Activated T-helper 17 cell treated with anti-CD3 and anti-CD28 coated beads, Interleukin-2, amount 50 U/mL, for 72 hours (primary cell): ENCODE results near the gene TRIO. TPM values are rescaled to one million over a fixed set of nuclear protein-coding genes. Genes with fewer than 3 reads are reported as not detected.

Experiments
- ATAC-seq: fragments of 150-1000 bp; cut with Tn5 transposase; replicated peaks from 2 replicates; pipeline ENCODE4 v1.10.0; 2021; ENCODE audit warnings: mild to moderate bottlenecking, moderate library complexity
- H3K27ac Mint-ChIP-seq: one replicate; pipeline ENCODE4 v1.8.0; 2022; ENCODE audit warnings: mixed read lengths
- H3K27me3 Mint-ChIP-seq: one replicate; pipeline ENCODE4 v1.8.0; 2022; ENCODE audit warnings: mixed read lengths
- H3K36me3 Mint-ChIP-seq: one replicate; pipeline ENCODE4 v1.8.0; 2022; ENCODE audit warnings: low read depth, mild to moderate bottlenecking, mixed read lengths
- H3K4me1 Mint-ChIP-seq: one replicate; pipeline ENCODE4 v1.8.0; 2022; ENCODE audit warnings: mixed read lengths
- H3K4me3 Mint-ChIP-seq: one replicate; pipeline ENCODE4 v1.8.0; 2022; ENCODE audit warnings: mild to moderate bottlenecking, mixed read lengths
- H3K9me3 Mint-ChIP-seq: one replicate; pipeline ENCODE4 v1.8.0; 2022; ENCODE audit warnings: mixed read lengths
- total RNA-seq, 2 donors: library from RNA; stranded (reverse); gene quantifications; one replicate each; pipeline ENCODE4 v1.2.3, GENCODE V29; 2022

TRIO gene
- total RNA-seq, 2 donors from 2014 or later = 13.6 to 21.5 TPM

DNA sequence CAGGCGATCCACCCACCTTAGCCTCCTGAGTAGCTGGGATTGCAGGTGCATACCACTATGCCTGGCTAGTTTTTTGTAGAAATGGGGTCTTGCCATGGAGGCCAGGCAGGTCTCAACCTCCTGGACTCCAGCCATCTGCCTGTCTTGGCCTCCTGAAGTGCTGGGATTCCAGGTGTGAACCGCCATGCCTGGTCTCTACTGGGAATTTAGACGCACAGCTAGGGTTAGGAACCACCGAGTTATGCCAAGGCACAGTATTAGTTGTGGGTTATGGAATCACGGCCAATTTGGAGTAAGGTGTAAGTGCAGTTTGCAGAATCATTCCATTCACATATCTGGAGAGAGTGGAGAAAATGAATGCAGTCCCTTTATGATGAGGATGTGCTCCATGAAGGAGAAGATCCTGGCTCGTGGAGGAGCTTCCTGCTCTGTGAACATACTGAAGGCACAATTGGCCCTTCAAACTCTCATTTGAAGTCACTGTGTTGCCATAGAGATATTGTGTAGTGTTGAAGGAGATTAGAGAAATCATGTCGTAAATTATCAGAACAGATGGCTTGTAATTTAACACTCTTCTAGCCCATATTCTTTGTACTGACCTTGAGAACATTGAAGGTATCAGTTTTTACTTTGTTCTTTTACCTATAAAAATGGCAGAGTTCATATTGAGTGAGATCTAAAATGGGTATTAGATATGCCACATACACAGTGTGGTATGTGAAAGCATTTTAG, 18.8 kb downstream of the TRIO start:
- no peaks in the 10 kb centered on the region for H3K36me3 Mint-ChIP-seq
- no peaks in the 10 kb centered on the region for H3K4me1 Mint-ChIP-seq
- ATAC-seq = no peak

DNA sequence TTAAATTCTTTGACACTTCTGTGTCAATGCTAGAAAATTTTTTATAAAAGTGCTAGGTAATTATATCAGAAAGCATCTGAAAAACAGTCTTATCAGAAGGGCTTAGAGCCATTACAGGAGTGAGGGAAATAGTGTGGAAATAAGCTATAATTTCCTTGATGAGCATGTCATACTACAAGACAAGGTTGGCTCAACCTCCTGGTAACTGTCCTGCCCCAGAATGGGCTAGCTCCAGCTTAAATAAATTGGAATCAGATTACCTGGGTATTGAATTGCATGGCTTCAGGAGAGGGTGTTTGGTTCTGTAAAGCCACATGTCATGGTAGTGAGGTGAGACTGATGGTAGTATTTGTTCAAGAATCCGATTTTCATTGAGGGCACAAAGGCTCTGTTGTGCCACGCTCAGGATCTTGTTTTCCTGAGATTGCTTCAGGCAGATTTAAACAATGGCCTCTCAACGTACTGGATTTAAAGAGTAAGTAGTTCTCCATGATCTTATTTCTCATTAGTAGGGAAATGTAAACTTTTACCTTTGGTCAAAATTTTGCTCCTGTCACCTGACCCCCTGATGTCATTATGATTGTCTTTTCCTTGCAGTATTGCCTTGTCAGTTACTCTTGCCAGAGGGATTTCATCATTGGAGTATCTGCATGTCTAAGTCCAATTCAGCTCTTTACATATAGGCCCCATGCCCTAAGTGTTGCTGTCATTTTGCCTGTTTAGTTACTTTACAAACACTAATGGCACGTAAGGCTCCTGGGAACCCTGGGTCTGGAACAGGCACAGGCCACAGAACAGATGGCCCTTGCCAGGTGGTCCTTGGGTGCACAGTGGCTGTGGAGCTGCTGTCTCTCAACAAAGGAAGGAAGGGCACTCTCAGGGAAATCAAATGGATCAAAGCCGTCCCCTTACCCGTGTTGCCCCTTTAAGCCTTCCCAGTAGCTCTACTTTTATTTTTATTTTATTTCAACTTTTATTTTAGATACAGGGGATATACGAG, 21.3 kb downstream of the TRIO start:
- Mint-ChIP-seq H3K4me3 (no peak overlapping the region), H3K9me3 (peaks cover 7% of the 10 kb centered on the region), H3K27me3 (peaks cover 13% of the 10 kb centered on the region), H3K27ac (no peak overlapping the region), H3K4me1 (peaks cover 4% of the 10 kb centered on the region), H3K36me3 (no peaks in the 10 kb centered on the region)
- ATAC-seq = no peak

More for the DNA sequence above, 18.8 kb downstream of the TRIO start:
- Mint-ChIP-seq H3K9me3 (peaks cover 7% of the 10 kb centered on the region), H3K27ac (no peak overlapping the region), H3K4me3 (no peak overlapping the region), H3K27me3 (peaks cover 9% of the 10 kb centered on the region)

DNA sequence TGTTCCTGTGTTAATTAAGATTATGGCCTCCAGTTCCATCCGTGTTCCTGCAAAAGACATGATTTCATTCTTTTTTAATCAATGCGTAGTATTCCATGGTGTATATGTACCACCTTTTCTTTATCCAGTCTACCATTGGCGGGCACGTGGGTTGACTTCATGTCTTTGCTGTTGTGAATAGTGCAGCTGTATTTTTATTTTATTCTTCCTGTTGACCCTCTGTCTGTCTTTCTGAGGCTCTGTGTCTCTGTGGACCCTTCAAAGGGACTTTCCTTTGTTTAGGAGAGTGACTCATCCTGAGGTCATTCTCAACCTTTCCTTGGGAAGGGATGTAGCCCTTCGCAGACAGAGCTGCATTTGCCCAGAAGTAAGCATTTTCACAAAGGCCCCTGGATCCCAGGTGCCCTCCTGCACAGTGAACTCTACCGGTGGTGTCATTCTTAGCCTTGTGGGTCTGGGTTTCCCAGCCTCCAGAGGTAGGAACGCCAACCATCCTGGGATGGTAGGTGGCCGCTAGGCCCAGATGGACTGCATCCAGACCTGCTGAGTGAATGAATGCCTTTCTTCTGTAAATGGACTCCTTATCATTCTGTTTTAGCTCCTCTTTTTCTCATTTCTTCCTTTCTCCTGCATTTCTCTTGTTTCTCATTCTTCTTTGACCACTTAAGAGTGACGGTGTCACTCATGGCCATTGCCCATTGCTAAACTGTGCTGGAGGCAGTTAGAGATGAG, 22.4 kb downstream of the TRIO start:
- Mint-ChIP-seq H3K4me3 (no peak overlapping the region), H3K36me3 (no peaks in the 10 kb centered on the region), H3K27ac (no peak overlapping the region), H3K4me1 (peaks cover 4% of the 10 kb centered on the region), H3K9me3 (peaks cover 7% of the 10 kb centered on the region), H3K27me3 (peaks cover 8% of the 10 kb centered on the region)
- ATAC-seq = no peak

DNA sequence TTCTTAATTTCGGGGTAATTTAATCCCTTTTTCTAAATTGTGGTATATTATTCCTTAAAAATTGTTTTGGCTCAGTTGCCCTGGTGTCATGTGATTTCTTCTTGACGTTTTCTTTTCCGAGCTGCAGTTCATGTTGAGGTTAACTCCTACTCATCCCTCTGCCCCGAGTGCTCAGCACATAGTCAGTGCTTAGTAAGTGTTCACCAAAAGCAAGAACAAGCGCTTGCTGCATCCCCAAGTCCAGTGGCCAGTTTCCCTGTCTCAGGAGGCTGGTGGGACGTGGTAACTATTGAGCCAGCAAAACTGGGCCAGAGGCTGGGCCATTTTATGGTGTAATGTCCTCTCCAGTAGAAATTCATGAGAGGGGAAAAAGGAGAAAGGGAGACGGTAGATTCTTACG, 23.3 kb downstream of the TRIO start:
- peaks cover 7% of the 10 kb centered on the region for H3K27me3 Mint-ChIP-seq
- peaks cover 7% of the 10 kb centered on the region for H3K9me3 Mint-ChIP-seq
- no peaks in the 10 kb centered on the region for H3K36me3 Mint-ChIP-seq
- H3K4me3 Mint-ChIP-seq = no peak overlapping the region
- no peak overlapping the region for H3K27ac Mint-ChIP-seq
- no peak for ATAC-seq
- H3K4me1 Mint-ChIP-seq = peaks cover 4% of the 10 kb centered on the region

DNA sequence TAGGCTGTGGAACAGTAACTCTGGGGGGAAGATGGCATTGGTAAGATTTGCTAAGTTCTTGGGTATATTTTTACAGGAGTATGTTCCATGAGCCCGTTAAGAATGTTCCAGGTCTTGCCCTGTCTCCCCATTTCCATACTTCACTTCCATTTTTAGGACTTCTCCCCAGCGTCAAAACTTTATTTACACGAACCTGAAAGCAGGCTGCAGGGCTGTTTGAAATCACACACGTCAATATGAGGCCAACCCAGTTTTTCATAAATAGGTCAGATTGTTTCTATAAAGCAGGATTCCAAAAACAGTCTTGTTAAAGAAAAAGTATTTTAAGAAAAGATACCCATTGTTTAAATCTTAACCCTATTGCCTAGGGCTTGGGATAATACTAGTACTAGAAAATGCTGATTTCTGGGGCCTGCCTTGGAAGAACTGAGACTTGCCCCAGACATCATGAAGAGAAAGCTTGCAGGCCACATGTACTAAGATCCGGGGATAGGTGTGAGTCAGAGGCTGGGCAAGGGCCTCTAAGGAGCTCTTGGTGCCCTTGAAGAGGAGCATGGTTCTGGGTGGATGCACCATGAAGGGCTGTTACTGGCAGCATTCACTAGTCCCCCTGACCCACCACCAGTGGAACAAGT, 24.2 kb downstream of the TRIO start:
- peaks cover 7% of the 10 kb centered on the region for H3K9me3 Mint-ChIP-seq
- H3K27ac Mint-ChIP-seq = no peak overlapping the region
- H3K27me3 Mint-ChIP-seq = peaks cover 11% of the 10 kb centered on the region
- no peak overlapping the region for H3K4me3 Mint-ChIP-seq
- H3K4me1 Mint-ChIP-seq = peaks cover 4% of the 10 kb centered on the region
- H3K36me3 Mint-ChIP-seq = no peaks in the 10 kb centered on the region
- ATAC-seq = peak; percentile 38

DNA sequence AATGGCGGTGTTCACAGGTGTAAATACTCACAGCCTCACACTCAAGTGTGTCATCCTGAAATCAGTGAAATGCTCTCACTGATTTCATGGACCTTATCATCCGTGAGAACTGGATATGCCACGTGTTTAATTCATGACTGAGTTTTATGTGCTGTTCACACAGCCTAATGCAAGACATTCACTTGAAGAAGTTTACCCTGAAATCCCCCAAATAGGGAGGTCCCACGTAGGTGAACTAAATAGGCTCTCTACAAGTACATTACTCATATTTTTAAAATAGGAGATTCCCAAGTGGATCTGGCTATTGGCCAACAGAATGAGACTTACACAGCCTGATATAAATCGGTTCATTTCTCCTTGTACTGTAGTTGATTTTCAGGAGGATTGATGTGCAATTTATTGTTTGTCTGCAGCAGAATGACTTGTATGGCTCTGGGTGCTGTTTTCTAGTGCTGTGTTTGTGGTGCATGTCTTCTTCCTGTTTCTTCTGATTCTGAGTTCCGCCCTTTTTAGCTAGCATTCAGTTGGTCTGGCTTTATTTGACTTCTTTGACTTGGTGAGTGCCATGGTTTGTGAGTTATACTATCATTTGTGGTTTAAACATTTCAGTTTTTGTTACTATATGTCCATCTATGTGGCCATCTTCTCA, 25.1 kb downstream of the TRIO start:
- H3K9me3 Mint-ChIP-seq = peaks cover 7% of the 10 kb centered on the region
- ATAC-seq = no peak
- no peaks in the 10 kb centered on the region for H3K36me3 Mint-ChIP-seq
- H3K27ac Mint-ChIP-seq = no peak overlapping the region
- peaks cover 16% of the 10 kb centered on the region for H3K27me3 Mint-ChIP-seq
- no peak overlapping the region for H3K4me3 Mint-ChIP-seq
- peaks cover 4% of the 10 kb centered on the region for H3K4me1 Mint-ChIP-seq

DNA sequence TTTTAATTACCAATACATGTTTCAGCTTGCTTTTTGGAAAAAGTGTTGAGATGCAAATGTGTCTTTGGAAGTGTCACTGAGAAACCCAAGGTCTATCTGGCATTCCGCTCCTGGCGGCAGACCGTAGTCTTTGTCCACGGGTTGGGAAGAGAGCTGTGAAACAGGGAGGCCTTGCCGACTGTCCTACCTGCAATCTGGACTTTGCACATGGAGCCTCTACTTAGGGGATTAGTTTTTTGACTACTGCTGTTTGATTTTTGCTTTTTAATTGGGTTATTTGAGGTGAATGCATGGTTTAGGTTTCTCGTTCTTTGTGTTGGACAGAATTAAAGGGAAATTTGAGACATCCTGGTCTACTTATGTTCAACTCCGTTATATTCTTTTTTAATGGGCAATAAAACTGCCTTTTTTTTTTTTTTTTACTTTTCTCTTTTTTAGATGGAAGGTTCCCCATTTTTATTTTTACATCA, 25.7 kb downstream of the TRIO start:
- H3K4me3 Mint-ChIP-seq = no peak overlapping the region
- H3K27me3 Mint-ChIP-seq = peaks cover 16% of the 10 kb centered on the region
- peaks cover 4% of the 10 kb centered on the region for H3K4me1 Mint-ChIP-seq
- H3K36me3 Mint-ChIP-seq = no peaks in the 10 kb centered on the region
- ATAC-seq = no peak
- H3K27ac Mint-ChIP-seq = no peak overlapping the region
- peaks cover 7% of the 10 kb centered on the region for H3K9me3 Mint-ChIP-seq

DNA sequence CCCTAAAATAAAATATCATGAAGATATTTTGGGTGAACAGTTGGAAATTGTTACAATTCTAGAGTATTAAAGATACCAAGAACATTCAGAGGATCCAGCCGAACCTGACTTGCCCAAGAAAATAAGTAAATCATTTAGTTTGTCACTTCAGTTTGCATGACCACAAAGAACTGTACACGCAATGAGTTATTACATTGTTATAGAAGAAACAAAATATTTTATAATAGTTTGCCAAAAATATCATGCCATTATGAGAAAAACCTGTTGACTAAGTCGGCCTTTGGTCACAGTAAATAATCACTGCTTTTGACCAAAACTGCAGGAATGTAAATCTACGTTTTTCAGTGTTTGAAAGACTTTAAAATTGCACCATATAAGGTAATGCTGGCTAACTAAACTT, 27.9 kb downstream of the TRIO start:
- H3K27ac Mint-ChIP-seq = no peak overlapping the region
- H3K9me3 Mint-ChIP-seq = no peaks in the 10 kb centered on the region
- no peak for ATAC-seq
- H3K4me3 Mint-ChIP-seq = no peak overlapping the region
- peaks cover 4% of the 10 kb centered on the region for H3K4me1 Mint-ChIP-seq
- H3K36me3 Mint-ChIP-seq = no peaks in the 10 kb centered on the region
- H3K27me3 Mint-ChIP-seq = peaks cover 19% of the 10 kb centered on the region

DNA sequence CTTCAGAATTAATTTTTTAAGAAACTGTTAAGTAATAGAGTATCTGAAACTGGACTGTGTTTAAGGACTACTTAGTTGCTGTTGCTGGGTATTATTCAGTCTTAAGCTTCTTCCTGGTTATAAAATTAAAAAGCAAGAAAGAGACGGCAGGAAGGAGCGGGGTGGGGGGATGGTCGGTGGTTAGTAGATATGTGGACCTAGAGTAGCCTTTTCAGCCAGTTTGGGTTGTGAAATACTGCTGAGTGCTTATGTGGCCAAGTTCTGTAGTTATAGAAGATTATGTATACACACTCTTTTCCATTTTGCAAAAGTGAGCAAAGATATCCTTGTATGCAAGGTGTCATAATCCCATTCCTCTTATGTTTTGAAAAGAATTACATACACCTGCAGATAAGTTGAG, 28.5 kb downstream of the TRIO start:
- no peaks in the 10 kb centered on the region for H3K9me3 Mint-ChIP-seq
- H3K27ac Mint-ChIP-seq = no peak overlapping the region
- no peak for ATAC-seq
- no peak overlapping the region for H3K4me3 Mint-ChIP-seq
- H3K36me3 Mint-ChIP-seq = no peaks in the 10 kb centered on the region
- H3K27me3 Mint-ChIP-seq = peaks cover 19% of the 10 kb centered on the region
- H3K4me1 Mint-ChIP-seq = peaks cover 4% of the 10 kb centered on the region

DNA sequence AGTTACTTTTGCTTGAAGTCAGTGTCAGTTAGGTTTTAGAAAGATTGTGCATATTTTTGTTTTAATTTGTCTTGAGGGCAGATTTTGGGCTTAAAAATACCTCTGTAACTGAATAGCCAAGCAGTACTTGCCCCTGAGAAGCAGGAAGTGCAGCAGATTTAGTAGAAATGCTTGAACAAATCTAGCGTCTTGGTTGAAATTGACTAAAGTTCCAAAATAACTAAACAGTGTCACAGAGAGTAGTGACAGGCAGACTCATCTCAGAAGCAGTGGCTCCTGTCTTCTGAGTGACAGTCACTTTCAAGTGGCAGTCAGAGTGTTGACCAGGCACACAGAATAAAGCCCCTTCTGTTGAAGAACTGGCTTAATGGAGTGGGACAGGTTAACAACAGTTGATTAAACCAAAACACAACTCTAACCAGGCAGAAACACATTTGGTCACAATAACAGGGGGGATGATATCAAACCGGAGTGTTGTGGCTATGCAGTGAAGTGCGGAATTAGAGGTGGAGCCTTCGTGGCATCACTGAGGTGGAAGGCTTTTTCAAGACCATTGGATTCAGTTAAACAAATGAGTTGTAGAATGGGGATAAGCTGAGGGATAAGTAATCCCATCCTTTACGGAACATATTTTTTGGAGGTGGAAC, 29.1 kb downstream of the TRIO start:
- Mint-ChIP-seq H3K27me3 (peaks cover 19% of the 10 kb centered on the region), H3K27ac (no peak overlapping the region), H3K4me1 (peaks cover 4% of the 10 kb centered on the region), H3K9me3 (no peaks in the 10 kb centered on the region), H3K4me3 (no peak overlapping the region), H3K36me3 (no peaks in the 10 kb centered on the region)
- ATAC-seq = no peak

DNA sequence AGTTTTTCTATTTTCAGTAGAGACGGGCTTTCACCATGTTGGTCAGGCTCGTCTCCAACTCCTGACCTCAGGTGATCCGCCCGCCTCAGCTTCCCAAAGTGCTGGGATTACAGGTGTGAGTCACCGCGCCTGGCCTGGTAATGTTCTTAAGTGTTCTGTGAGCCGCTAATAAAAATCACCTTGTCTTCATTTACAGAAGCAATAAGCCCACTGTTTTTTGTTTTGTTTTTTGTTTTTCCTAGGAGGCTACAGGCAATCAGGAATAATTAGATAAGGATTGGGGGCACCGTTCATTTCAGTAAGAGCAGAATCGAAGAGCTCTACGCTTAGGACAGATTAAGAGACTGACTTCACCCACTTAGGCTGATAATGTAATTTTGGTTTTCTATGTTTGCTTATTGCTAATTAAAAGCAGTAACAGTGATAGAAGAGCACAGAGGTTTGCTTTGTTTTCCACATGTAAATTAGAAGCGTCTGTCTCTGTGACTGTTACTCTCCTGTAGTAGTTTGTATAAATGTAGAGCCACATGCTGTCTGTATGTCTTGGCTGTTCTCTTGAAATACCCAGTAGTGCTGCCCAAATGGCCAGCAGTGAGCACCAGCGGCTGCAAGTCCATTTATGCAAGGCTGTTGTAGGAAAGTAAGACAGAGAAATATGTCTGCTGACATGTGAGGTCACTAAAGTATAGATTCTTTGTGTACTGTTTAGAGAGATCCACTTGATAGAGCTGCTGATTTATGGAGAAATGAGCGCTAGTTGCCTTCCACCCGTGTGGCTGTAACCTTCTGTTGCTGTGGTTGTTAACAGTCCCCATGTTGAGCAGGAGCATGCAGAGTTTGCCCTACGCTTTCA, 30.5 kb downstream of the TRIO start:
- H3K4me1 Mint-ChIP-seq = peaks cover 1% of the 10 kb centered on the region
- no peaks in the 10 kb centered on the region for H3K9me3 Mint-ChIP-seq
- H3K27me3 Mint-ChIP-seq = peaks cover 23% of the 10 kb centered on the region
- H3K27ac Mint-ChIP-seq = no peak overlapping the region
- no peak for ATAC-seq
- H3K36me3 Mint-ChIP-seq = no peaks in the 10 kb centered on the region
- H3K4me3 Mint-ChIP-seq = no peak overlapping the region

DNA sequence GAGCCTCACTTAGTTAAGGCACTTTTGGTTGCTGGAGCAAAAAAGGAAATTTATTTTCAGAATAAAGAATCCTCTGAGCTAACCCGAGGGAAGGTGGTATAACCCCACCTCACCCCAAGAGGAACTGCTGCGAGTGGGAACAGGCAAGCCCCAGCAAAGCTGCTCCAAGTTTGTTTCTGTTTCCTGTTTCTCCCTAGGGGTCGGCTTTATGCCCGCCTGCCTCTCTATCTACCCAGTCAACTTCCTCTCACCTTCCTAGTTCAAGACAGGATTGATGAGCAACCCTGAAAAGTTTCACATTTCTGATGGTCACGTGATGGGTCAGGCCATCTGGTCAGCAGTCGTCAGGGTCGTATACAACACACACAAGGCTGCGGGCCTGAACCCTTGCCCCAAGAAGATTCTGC, 31.1 kb downstream of the TRIO start:
- H3K4me3 Mint-ChIP-seq = no peak overlapping the region
- peaks cover 21% of the 10 kb centered on the region for H3K27me3 Mint-ChIP-seq
- H3K36me3 Mint-ChIP-seq = no peaks in the 10 kb centered on the region
- ATAC-seq = no peak
- H3K9me3 Mint-ChIP-seq = no peaks in the 10 kb centered on the region
- no peak overlapping the region for H3K27ac Mint-ChIP-seq
- no peaks in the 10 kb centered on the region for H3K4me1 Mint-ChIP-seq
